Peyer's patch (tissue), 4 donors: Measurements from ENCODE around the gene LLCFC1.

Source experiments
- CTCF ChIP-seq, 6 experiments: fragments of 450-650 bp in 4 of 6; fragments of 200-600 bp in 2 of 6; sonication (generic) in 1 of 6; IDR thresholded peaks; one replicate each; pipeline ENCODE4 v1.5.1; 2017 to 2019; ENCODE audit warnings: antibody characterized with exemption in 6 of 6, mild to moderate bottlenecking in 3 of 6, moderate library complexity in 1 of 6
- POLR2A ChIP-seq, 2 donors: fragments of 450-650 bp; IDR thresholded peaks; one replicate each; pipeline ENCODE4 v1.5.1; 2017; ENCODE audit warnings: antibody characterized with exemption in 2 of 2, mild to moderate bottlenecking in 2 of 2, moderate library complexity in 2 of 2

- TF ChIP-seq CTCF (IDR thresholded peaks at IDR 0.05) (no peak), POLR2A (IDR thresholded peaks at IDR 0.05) (no peak)
Measured at GRCh38 chr7:142984297-142984696, 45.0 kb downstream of the LLCFC1 start.
